HepG2 (cell line): Measurements from ENCODE around the gene PELI3. TPM values are rescaled to one million over a fixed set of nuclear protein-coding genes. Genes with fewer than 3 reads are reported as not detected.
"Not testable (repeated sequence)": the region's sequence is repeated elsewhere in the genome, so short reads cannot be mapped to it uniquely, and the experiment has no call there.

ENCODE experiments used
- ATAC-seq: fragments of 200-7000 bp; cut with Tn5 transposase; 3 replicates; pipeline ENCODE4 v1.9.1; 2020; ENCODE audit warnings: mild to moderate bottlenecking, moderate library complexity
- BruUV-seq: library from RNA; stranded (reverse); fragments of 400-500 nt; replicated peaks from 2 replicates; lab custom pipeline; 2021; lab: Mats Ljungman, UMichigan
- CTCF ChIA-PET: fragments of 300-600 bp; formaldehyde crosslinking; extraction: SDS; loops from one replicate; lab custom pipeline; 2021; ENCODE audit warnings: low total read pairs, inconsistent platforms, low intra/inter-chr PET ratio; lab: Yijun Ruan, JAX
- POLR2A ChIA-PET: fragments of 350-600 bp; sonication (Branson Sonifier 250); formaldehyde crosslinking; loops from one replicate; lab custom pipeline; 2020; ENCODE audit warnings: antibody characterized with exemption, inconsistent platforms; lab: Yijun Ruan, JAX
- DNase-seq: peaks from one replicate; pipeline ENCODE4 v3.0.0-alpha.2; 2015; ENCODE audit warnings: low spot score
- FAIRE-seq: peaks from 3 replicates; lab custom pipeline; 2011; peaks lifted over from hg19 to GRCh38; lab: Jason Lieb, UNC
- H2AFZ ChIP-seq: one replicate; pipeline ENCODE4 v1.6.1; 2011; ENCODE audit warnings: low read length, inconsistent platforms
- H3K27ac ChIP-seq: fragments of 300-600 bp; 3 replicates; pipeline ENCODE4 v1.8.0; 2011; ENCODE audit warnings: mixed run types, mild to moderate bottlenecking, mixed read lengths, low read length, inconsistent platforms; ENCODE audit not compliant: insufficient read depth; ENCODE audit errors: extremely low read length
- H3K27me3 ChIP-seq, 2 experiments: fragments of 200-600 bp in 1 of 2; 2 replicates in 1 of 2; 3 replicates in 1 of 2; pipeline versions ENCODE4 v1.6.0 to v1.8.0; 2011; ENCODE audit warnings: low read length in 2 of 2, mild to moderate bottlenecking in 2 of 2, moderate library complexity in 2 of 2, inconsistent platforms in 1 of 2; ENCODE audit not compliant: insufficient read depth in 2 of 2, control insufficient read depth in 1 of 2
- H3K36me3 ChIP-seq, 2 experiments: fragments of 200-600 bp in 1 of 2; replicated peaks in 1 of 2; 2 replicates in 1 of 2; 3 replicates in 1 of 2; pipeline versions ENCODE4 v1.5.1 to v1.8.0; 2011; ENCODE audit warnings: low read length in 2 of 2, inconsistent platforms in 1 of 2; ENCODE audit not compliant: insufficient read depth in 2 of 2, control insufficient read depth in 1 of 2
- H3K4me1 ChIP-seq: 2 replicates; pipeline ENCODE4 v1.5.1; 2012; ENCODE audit warnings: low read length, inconsistent platforms; ENCODE audit not compliant: insufficient read depth
- H3K4me2 ChIP-seq: 2 replicates; pipeline ENCODE4 v1.6.0; 2011; ENCODE audit warnings: low read depth, low read length, inconsistent platforms
- H3K4me3 ChIP-seq, 3 experiments: fragments of 200-600 bp in 1 of 3; sonication (generic), shearing (Covaris generic) in 1 of 3; replicated peaks in 1 of 3; 2 replicates each; pipeline ENCODE4 v1.5.1; 2011 to 2016; ENCODE audit warnings: low read length in 3 of 3, inconsistent platforms in 2 of 3, low read depth in 2 of 3, mild to moderate bottlenecking in 2 of 3, control low read depth in 1 of 3, mixed read lengths in 1 of 3; ENCODE audit not compliant: insufficient read depth in 1 of 3
- H3K79me2 ChIP-seq: one replicate; pipeline ENCODE4 v1.6.1; 2011; ENCODE audit warnings: low read length, inconsistent platforms; ENCODE audit not compliant: insufficient read depth
- H3K9ac ChIP-seq: 2 replicates; pipeline ENCODE4 v1.6.0; 2011; ENCODE audit warnings: mild to moderate bottlenecking, low read depth, low read length, inconsistent platforms; ENCODE audit not compliant: insufficient read depth
- H3K9me3 ChIP-seq: 2 replicates; pipeline ENCODE4 v1.5.1; 2012; ENCODE audit warnings: mild to moderate bottlenecking, low read length
- H4K20me1 ChIP-seq: 2 replicates; pipeline ENCODE4 v1.6.0; 2011; ENCODE audit warnings: inconsistent platforms, mild to moderate bottlenecking, low read length, moderate library complexity; ENCODE audit not compliant: insufficient read depth
- AHR ChIP-seq: IDR thresholded peaks from 2 replicates; pipeline ENCODE4 v1.6.1; 2018; ENCODE audit warnings: missing genetic modification reagents, missing compliant biosample characterization
- MLLT10 ChIP-seq: sonication (generic); formaldehyde crosslinking; IDR thresholded peaks from 2 replicates; pipeline ENCODE4 v1.4.0; 2020; ENCODE audit warnings: missing genetic modification reagents
- SAP130 ChIP-seq: IDR thresholded peaks from 2 replicates; pipeline ENCODE4 v1.6.1; 2016; ENCODE audit warnings: low read depth
- SOX6 ChIP-seq, 2 experiments: fragments of 450-650 bp in 1 of 2; sonication (generic) in 1 of 2; formaldehyde crosslinking in 1 of 2; IDR thresholded peaks; 2 replicates each; pipeline versions ENCODE4 v1.4.0 to v1.6.1; 2017 to 2020; ENCODE audit warnings: antibody characterized with exemption in 1 of 2, mild to moderate bottlenecking in 1 of 2, missing genetic modification reagents in 1 of 2
- WGBS: methylation state at CpG from one replicate; pipeline ENCODE4 v1.1.6; 2017; ENCODE audit warnings: low lambda C conversion rate; 5-methylcytosine and 5-hydroxymethylcytosine counted together
- in situ Hi-C: cut with HindIII; loops from 2 replicates; pipeline ENCODE4 v1.10.0; 2017; ENCODE audit warnings: low pct_unique_long_range_greater_than_20kb; ENCODE audit not compliant: extremely low pct_ligation_motif_present
- intact Hi-C: fragments of 100-400 bp; cut with micrococcal nuclease; formaldehyde crosslinking; loops from one replicate; pipeline ENCODE4 v1.10.0; 2022; ENCODE audit not compliant: unreplicated experiment
- polyA plus RNA-seq, 8 experiments: library from polyadenylated mRNA; depleted of rRNA in 3 of 8; stranded (reverse) in 7 of 8; unstranded in 1 of 8; fragments of >200 nt; fragmentation: Illumina TruSeq in 4 of 8; extraction: Trizol in 4 of 8; gene quantifications; 2 replicates each; pipeline versions ENCODE4 v1.2.1 to v1.2.3, GENCODE V29; 2011 to 2016; ENCODE audit warnings: low read depth in 4 of 8, missing spikeins in 1 of 8, mixed read lengths in 1 of 8; ENCODE audit not compliant: insufficient read depth in 1 of 8
- total RNA-seq, 5 experiments: library from RNA; depleted of rRNA; stranded (reverse); fragments of >200 nt; fragmentation: Illumina TruSeq; extraction: Trizol; gene quantifications; 2 replicates each; pipeline ENCODE4 v1.2.3, GENCODE V29; 2016; ENCODE audit warnings: low read depth in 1 of 5

The PELI3 gene
- total and polyA plus RNA-seq, 2 of the 13 experiments (the other 11 are each of a cell fraction or from before 2014, with no cell fraction given) = 2.0 to 4.0 TPM

DNA sequence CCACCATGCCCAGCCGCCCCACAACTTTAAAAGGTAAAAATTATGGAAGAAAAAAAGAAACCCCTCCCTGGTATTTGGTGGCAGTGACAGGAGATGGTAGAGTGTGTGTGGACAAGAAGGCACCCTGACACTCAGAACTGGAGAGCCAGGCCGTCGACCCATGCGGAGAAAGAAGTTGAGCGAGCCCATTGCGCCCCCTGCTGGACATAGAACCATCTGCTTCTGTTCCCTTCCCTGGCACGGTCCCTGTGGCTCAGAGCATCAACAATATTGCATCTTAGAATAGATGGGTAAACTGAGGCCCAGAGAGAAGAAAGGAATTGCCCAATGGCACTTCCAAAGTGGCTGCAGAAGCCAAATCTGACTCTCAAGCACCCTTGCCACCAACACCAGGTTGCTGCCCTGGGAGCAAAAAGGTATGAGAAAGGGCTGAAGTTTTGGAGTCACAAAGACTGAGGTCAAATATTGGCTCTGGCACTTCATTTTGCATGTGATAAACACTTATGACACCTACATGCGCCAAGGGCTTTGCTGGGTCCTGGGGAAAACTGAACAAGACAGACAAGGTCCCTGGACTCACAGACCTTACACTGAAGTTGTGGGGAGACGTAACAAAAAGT, 36.6 kb upstream of the PELI3 start (continued):
- TF ChIP-seq SOX6 (IDR thresholded peaks at IDR 0.05) = no peak
- TF ChIP-seq SOX6 (CRISPR knock-in tag; IDR thresholded peaks at IDR 0.05) = no peak
- TF ChIP-seq SAP130 (CRISPR knock-in tag) = no peak
- TF ChIP-seq AHR (CRISPR knock-in tag) = no peak
- TF ChIP-seq MLLT10 (CRISPR knock-in tag) = no peak

DNA sequence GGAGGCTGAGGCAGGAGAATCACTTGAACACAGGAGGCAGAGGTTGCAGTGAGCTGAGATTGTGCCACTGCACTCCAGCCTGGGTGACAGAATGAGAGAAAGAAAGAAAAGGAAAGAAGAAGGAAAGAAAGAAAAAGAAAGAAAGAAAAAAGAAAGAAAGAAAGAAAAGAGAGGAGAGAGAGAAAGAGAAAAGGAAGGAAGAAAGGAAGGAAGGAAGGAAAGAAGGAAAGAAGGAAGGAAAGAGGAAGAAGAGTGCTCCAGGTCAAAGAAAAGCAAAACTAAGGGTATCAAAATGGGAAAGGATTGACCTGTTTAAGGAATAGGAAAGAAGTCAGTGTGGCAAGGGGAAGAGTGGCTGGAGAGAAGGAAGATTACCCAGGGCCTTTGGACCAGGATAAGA, 35.4 kb upstream of the PELI3 start:
- H3K4me2 ChIP-seq, intact Hi-C loops, H3K9ac ChIP-seq, FAIRE-seq, H3K27me3 ChIP-seq, H3K9me3 ChIP-seq, DNase-seq, H2AFZ ChIP-seq, BruUV-seq, H4K20me1 ChIP-seq, H3K4me1 ChIP-seq, H3K27ac ChIP-seq, in situ Hi-C loops, H3K4me3 ChIP-seq, ATAC-seq, H3K79me2 ChIP-seq: not testable (repeated sequence)
- CTCF ChIA-PET = interaction anchor here (1.4 kb wide), 1 partner anchor 23 kb away, joined by 5 read pairs; no protein-coding TSS in a partner anchor
- peaks cover 4 to 13% of the 10 kb centered on the region in 2 experiments; a peak in 3 of 5 replicates for H3K36me3 ChIP-seq
- POLR2A ChIA-PET = interaction anchor here (1.1 kb wide), 1 partner anchor 8 kb away, joined by 3 read pairs; no protein-coding TSS in a partner anchor

DNA sequence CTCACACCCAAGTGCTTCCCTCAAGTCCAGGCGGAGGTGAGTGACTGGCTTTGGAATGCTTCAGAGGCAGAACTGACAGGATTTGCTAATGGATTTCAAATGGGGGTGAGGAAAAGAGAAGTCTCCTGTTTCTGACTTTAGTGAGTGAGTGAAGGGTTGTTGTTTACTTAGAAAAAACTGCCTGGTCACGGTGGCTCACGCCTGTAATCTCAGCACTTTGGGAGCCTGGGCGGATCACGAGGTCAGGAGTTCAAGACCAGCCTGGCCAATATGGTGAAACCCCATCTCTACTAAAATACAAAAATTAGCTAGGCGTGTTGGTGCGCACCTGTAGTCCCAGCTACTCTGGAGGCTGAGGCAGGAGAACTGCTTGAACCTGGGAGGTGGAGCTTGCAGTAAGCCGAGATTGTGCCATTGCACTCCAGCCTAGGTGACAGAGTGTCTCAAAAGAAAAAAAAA, 34.8 kb upstream of the PELI3 start:
- ATAC-seq, in situ Hi-C loops, BruUV-seq, H3K4me1 ChIP-seq, intact Hi-C loops, H3K27ac ChIP-seq, H2AFZ ChIP-seq, H3K4me3 ChIP-seq, DNase-seq, H3K4me2 ChIP-seq, H3K27me3 ChIP-seq, H3K9ac ChIP-seq, FAIRE-seq, POLR2A ChIA-PET, H3K9me3 ChIP-seq, H4K20me1 ChIP-seq, H3K79me2 ChIP-seq: not testable (repeated sequence)
- peaks cover 7 to 19% of the 10 kb centered on the region in 2 experiments; a peak in 4 of 5 replicates for H3K36me3 ChIP-seq
- WGBS = 89% methylated on average over 8 of the region's 8 CpGs
- CTCF ChIA-PET = interaction anchor here (1.4 kb wide), 1 partner anchor 24 kb away, joined by 5 read pairs; no protein-coding TSS in a partner anchor
